ENCODE measurements around the gene CCDC74A. TPM values are rescaled to one million over a fixed set of nuclear protein-coding genes. Genes with fewer than 3 reads are reported as not detected.
"Not testable (repeated sequence)": the region's sequence is repeated elsewhere in the genome, so short reads cannot be mapped to it uniquely, and the experiment has no call there.

Gene CCDC74A
- 10.4 TPM for polyA plus RNA-seq (2012; ENCODE audit: insufficient read depth, insufficient read length, low read depth)

DNA sequence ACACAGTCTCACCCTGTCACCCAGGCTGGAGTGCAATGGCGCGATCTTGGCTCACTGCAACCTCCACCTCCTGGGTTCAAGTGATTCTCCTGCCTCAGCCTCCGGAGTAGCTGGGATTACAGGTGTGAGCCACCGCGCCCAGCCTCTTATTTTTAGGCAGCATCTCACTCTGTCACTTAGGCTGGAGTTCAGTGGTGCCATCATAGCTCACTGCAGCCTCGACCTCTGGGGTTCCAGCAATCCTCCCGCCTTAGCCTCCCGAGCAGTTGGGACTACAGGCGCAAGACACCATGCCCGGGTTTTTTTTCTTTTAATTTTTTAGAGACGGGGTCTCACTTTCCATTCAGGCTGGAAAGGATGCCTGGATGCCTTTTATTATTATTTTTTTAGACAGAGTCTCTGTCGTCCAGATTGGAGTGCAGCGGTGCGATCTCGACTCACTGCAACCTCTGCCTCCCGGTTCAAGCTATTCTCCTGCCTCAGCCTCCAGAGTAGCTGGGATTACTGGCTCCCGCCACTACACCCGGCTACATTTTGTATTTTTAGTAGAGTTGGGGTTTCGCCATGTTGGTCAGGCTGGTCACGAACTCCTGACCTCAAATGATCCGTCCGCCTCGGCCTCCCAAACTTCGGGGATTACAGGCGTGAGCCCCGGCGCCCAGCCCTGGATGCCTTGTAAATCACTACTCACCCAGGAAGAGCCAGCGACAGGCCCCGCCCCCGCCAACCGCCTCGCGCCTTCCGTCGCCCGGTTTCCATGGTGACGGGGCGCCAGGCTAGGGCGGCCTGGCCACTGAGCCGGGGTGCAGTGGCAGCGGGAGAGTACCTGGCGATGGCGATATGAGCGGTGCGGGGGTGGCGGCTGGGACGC lies at the start of gene CCDC74A:
Gene CCDC74A (plus strand): TSS at position 758 of the 871 bp plus-strand sequence. CDS start 83 bp downstream, at position 841.
- not testable (repeated sequence) for H3K4me1 ChIP-seq, H3K9me3 ChIP-seq, H3K36me3 ChIP-seq, H3K27me3 ChIP-seq
- peak; percentile 70 for DNase-seq
- H3K4me3 ChIP-seq (ENCODE audit: low read depth, low read length), result peak within 1 kb of the TSS; percentile 41

DNA sequence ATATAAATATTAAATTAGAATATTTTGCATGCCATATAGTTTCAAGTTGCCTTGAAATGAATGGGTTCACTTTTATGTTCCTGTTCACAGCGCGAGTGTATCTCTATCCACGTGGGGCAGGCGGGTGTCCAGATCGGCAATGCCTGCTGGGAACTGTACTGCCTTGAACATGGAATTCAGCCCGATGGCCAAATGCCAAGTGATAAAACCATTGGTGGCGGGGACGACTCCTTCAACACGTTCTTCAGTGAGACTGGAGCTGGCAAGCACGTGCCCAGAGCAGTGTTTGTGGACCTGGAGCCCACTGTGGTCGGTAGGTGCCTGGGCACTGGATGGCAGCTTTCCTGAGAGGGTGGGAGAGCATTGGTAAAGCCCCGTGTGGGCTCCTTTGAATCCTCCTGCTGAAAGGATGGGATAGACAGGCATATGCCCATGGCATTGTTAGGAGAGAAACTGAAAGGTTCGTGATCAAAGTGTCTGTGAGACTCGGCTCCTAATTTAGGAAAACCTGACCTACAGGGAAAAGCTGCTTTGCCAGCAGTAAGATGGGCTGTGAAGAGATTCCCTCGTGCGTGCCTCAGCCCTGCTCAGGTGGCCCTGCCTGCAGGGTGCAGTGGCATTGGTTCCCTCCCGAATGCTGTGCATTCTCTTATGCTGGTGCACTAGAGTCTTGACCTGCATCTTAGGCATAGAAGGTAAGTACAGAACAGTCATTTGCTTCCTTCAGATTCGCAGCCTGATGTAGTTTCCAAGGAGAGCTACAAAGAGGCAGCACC lies 49.4 kb upstream of the CCDC74A start:
- H3K4me3 ChIP-seq (ENCODE audit: low read depth, low read length); H3K27me3 ChIP-seq; DNase-seq; H3K9me3 ChIP-seq; H3K36me3 ChIP-seq; H3K4me1 ChIP-seq: not testable (repeated sequence)

DNA sequence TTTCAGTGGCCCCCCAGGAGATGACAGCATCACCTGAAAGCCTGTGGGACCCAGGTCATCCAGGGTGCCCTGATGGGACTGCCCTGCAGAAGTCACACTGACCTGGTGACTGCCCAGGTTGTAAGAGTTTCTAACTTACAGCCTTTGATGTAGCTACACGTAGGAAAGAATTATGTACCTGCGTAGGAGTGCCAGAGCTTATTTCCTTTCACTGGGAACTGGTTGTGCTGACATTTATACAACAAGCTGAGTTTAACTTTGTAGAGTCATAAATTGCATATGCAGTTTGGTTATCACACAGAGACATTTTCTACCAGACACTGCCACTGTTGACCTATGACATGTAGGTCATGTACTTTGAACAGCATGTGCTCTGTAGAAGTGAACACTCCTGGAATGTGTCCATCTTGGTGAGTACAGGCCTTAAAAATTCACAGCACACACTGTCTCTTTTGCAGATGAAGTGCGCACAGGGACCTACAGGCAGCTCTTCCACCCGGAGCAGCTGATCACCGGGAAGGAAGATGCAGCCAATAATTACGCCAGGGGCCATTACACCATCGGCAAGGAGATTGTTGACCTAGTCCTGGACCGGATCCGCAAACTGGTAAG lies 48.7 kb upstream of the CCDC74A start:
- not testable (repeated sequence) for H3K9me3 ChIP-seq; H3K4me1 ChIP-seq; DNase-seq; H3K27me3 ChIP-seq; H3K4me3 ChIP-seq (ENCODE audit: low read depth, low read length); H3K36me3 ChIP-seq

DNA sequence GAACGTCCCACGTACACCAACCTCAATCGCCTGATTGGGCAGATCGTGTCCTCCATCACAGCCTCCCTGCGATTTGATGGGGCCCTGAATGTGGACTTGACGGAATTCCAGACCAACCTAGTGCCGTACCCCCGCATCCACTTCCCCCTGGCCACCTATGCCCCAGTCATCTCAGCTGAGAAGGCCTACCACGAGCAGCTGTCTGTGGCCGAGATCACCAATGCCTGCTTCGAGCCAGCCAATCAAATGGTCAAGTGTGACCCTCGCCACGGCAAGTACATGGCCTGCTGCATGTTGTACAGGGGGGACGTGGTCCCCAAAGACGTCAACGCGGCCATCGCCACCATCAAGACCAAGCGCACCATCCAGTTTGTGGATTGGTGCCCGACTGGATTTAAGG lies 47.3 kb upstream of the CCDC74A start:
- H3K4me3 ChIP-seq (ENCODE audit: low read depth, low read length); DNase-seq; H3K27me3 ChIP-seq; H3K4me1 ChIP-seq; H3K9me3 ChIP-seq; H3K36me3 ChIP-seq: not testable (repeated sequence)

DNA sequence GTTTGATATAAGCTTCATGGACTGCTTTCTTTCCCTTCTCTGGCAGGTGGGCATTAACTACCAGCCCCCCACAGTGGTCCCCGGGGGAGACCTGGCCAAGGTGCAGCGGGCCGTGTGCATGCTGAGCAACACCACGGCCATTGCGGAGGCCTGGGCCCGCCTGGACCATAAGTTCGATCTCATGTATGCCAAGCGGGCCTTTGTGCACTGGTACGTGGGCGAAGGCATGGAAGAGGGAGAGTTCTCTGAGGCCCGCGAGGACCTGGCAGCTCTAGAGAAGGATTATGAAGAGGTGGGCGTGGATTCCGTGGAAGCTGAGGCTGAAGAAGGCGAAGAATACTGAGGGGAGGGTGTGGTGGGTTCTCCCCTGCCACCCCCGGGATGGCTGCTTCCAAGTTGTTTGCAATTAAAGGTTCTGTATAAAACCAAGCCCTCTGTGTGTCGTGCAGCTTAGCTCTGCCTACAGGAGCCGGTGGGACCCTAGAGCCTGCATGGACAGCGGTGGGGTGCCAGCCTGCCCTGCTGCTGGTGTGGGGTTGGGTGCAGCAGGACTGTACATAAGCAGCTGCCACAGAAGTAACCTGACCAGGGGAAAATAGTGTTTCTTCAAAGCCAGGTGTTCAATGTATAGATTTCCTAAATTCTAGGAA lies 45.1 kb upstream of the CCDC74A start:
- H3K36me3 ChIP-seq; H3K4me3 ChIP-seq (ENCODE audit: low read depth, low read length); H3K4me1 ChIP-seq; H3K27me3 ChIP-seq; DNase-seq; H3K9me3 ChIP-seq: not testable (repeated sequence)

DNA sequence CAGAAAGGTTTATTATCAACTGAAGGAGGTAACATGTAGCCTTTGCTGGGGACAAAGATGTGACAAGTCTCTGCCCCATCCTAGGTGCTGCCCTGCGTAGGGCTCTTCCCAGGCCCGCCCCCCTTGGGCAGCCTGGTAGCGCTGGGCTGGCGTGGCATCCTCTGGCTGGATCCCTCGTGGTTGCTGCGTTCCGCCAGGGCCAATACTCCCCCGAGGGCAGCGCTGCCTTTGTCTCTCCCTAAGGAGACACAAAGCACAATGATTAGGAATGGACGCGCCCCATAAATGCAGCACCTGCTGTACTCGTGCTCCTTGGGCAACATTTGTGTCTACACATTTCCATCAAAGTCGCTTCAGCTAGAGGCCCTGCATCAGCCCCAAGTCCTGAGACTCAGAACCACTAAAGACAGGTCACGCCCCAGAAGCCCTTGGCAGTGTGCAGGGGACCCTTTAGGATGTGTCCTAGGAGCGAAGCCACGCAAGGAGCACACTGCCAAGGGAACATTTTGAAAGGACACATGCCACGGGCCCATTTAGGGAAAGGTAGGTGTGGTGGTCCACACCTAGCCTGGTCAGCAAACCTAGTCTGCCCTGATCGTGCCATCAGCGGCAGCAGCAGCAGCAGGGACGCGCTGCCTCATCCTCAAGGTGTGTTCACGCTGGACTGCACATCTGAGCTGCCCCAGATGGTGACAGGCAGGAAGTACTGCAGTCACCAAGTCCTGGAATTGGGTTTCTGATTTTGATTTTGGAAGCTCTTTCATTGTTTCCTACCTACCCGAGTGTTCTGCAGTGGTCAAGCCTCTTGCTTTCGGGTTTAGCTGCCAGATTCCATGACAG lies 43.5 kb upstream of the CCDC74A start:
- not testable (repeated sequence) for H3K36me3 ChIP-seq, DNase-seq

DNA sequence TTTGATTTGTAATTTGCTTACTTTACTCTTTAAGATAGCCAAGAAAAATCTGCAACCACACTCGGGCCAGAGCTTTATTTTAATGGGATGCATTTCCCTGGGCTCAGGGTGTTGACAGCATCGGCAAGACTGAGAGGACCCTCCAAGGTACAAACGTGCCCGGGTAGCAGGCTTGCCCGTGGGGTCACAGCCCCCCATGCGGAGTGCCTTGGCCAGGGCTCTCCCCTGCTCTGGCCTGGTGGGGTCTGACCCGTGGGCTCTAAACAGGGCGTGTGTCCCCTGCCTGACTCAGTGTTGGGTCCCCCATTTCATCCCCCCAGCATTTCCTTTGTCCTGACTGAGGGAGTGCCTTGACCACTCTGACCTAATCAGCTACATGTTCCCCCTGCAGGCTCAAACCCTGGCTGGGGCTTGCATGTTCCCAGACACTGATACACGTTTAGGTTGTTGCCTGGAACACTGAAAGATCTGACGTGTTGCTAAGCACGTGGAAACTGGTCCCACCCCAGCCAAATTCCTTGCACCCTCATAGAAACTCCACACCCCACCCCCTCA lies 42.7 kb upstream of the CCDC74A start:
- not testable (repeated sequence) for H3K27me3 ChIP-seq; H3K4me1 ChIP-seq; DNase-seq; H3K4me3 ChIP-seq (ENCODE audit: low read depth, low read length); H3K9me3 ChIP-seq; H3K36me3 ChIP-seq

More for the DNA sequence above, 43.5 kb upstream of the CCDC74A start:
- not testable (repeated sequence) for H3K27me3 ChIP-seq; H3K4me1 ChIP-seq; H3K4me3 ChIP-seq (ENCODE audit: low read depth, low read length); H3K9me3 ChIP-seq

DNA sequence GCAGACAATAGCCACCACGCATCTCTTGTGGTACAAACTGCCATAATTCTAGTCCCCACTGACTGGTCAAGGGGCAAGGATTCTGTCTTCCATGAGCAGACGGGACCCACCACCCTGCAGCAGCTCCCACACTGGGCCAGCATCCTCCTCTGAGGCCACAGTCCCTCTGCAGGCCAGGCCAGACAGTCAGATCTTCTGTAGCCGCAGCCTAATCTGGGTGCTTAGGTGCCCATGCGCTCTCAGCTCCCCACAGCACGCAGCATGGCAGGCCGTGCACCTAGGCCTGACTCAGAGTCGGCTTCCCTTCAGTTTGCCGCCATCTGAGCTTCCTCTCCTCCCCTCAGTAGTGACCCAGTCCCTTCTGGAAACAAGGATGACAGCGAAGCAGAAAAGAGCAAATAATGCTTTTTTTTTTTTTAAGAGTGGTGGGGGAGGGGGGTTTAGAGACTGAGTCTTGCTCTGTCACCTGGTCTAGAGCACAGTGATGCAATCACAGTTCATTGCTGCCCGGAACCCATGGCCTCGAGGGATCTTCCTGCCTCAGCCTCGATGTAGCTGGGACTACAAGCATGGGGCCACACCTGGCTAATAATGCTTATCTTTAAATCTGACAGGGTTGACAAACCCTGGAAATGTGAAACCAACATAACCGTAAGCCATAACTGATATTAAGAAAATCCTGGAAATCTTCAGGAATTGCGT lies 41.3 kb upstream of the CCDC74A start:
- DNase-seq, result not testable (repeated sequence)

DNA sequence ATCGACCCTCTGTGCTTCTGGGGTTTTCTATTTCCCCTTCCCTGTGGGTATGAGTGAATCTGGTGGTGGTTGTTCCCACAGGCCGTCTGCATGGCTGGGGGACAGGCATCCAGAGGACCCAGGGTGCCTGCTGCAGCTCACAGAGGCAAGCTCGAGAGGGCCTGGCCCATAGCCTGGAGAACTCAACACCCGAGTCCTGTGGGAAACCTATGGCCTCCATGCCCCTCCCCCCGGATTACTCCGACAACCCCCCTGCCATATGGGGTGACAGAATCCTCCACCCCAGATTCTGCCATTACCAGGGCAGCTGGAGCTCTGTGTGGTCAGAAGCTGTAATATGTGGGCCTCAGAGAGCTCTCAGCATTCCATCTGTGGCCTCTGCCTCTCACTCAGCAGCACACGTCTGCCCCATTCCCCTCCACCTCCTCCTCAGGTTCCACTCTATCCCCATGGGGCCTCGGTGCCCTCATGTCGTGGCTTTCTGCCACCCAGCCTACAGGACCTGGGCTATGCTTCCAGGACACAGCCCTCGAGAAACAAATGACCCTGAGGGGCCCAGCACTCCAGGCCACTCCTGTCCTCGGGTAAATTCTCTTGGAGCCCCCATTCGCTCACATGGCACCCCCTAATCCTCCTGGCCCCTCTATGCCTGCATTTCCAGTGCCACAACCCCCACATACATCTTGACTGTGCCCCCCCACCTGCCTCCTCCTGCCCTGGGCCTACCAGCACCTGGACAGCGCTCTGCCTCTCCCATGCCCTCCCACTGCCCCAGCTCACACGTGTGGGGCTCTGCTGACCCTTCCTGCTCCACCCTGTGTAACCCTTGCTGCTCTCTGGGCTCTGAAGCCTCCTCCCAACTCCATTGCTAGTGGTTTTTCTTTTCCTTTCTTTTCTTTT lies 39.1 kb upstream of the CCDC74A start:
- H3K4me3 ChIP-seq (ENCODE audit: low read depth, low read length), result no peak overlapping the region
- no peak for DNase-seq
- H3K9me3 ChIP-seq, result no peaks in the 10 kb centered on the region
- TF ChIP-seq, protein P1, sequence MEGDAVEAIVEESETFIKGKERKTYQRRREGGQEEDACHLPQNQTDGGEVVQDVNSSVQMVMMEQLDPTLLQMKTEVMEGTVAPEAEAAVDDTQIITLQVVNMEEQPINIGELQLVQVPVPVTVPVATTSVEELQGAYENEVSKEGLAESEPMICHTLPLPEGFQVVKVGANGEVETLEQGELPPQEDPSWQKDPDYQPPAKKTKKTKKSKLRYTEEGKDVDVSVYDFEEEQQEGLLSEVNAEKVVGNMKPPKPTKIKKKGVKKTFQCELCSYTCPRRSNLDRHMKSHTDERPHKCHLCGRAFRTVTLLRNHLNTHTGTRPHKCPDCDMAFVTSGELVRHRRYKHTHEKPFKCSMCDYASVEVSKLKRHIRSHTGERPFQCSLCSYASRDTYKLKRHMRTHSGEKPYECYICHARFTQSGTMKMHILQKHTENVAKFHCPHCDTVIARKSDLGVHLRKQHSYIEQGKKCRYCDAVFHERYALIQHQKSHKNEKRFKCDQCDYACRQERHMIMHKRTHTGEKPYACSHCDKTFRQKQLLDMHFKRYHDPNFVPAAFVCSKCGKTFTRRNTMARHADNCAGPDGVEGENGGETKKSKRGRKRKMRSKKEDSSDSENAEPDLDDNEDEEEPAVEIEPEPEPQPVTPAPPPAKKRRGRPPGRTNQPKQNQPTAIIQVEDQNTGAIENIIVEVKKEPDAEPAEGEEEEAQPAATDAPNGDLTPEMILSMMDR (IDR thresholded peaks at IDR 0.05; ENCODE audit: low read depth, low read length), result no peak
- H3K36me3 ChIP-seq, result no peaks in the 10 kb centered on the region
- no peaks in the 10 kb centered on the region for H3K4me1 ChIP-seq
- H3K27me3 ChIP-seq, result no peaks in the 10 kb centered on the region

More for the DNA sequence above, 41.3 kb upstream of the CCDC74A start:
- H3K9me3 ChIP-seq; H3K4me1 ChIP-seq; H3K36me3 ChIP-seq; H3K4me3 ChIP-seq (ENCODE audit: low read depth, low read length); H3K27me3 ChIP-seq: not testable (repeated sequence)

DNA sequence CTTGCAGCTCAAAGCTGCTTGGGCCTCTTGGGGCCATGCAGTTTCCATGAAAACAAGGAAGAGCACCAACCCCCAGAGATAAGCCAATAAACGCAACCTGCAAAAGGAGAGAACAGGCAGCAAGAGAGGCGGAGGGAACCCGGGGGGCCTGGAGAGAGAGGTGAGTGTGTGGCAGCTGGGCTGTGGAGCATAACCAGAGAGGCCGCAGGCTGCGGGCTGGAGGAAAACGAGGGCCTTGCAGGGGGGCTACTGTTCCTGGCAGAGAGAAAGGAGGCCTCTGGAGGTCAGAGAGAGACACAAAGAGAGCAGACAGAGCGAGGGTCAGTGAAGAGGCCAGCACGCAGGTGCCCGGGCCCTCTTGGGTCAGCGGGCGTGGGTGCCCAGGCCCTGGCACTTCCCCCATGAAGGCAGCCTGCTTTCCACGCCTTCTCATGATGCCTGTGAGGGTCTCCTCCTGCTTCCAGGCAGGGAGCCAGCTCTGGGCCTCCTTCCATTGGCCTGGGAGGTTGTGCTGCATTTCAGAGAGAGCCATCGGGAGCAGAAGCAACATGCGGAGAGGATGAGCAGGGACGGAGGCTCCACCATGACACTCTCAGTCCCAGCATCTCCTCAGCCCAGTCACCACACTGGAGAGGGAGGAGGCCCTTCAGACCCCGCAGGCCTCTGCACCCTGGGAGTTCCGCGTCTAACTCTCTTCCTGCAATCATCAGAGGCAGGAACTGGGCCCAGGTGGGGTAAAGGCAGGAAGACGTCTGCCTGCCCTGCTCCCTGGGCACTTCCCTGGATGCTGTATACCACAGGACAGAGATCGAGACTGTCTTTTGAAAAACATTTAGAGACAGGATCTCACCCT lies 36.8 kb upstream of the CCDC74A start:
- H3K27me3 ChIP-seq, H3K36me3 ChIP-seq, H3K4me1 ChIP-seq, H3K9me3 ChIP-seq: not testable (repeated sequence)
- peak; percentile 46 for DNase-seq
- H3K4me3 ChIP-seq (ENCODE audit: low read depth, low read length), result peak overlapping the region; percentile 62

DNA sequence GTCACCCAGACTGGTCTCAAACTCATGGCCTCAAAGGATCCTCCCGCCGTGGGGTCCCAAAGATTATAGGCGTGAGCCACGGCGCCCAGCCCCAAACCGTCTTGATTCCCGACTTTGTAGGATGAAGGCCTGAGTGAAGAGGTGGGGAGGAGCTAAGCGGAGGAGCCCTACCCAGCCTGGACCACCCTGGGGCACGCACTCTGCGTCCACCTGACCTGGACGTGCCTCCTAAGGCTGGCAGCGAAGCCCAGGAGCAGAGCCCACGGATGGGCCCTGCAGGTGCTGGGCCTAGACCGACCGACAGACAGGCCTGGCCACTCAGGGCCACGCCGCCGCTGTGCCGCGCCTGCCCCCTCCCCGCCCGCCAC lies 36.2 kb upstream of the CCDC74A start:
- not testable (repeated sequence) for H3K9me3 ChIP-seq, H3K36me3 ChIP-seq, H3K27me3 ChIP-seq, H3K4me1 ChIP-seq, DNase-seq
- H3K4me3 ChIP-seq (ENCODE audit: low read depth, low read length), result peak overlapping the region; percentile 62
